Tibial nerve (tissue), 4 donors: ENCODE measurements around the gene TCF23. TPM values are rescaled to one million over a fixed set of nuclear protein-coding genes. Genes with fewer than 3 reads are reported as not detected.

ENCODE experiments used
- DNase-seq, 2 donors: peaks; one replicate each; pipeline ENCODE4 v3.0.0-alpha.2; 2019; ENCODE audit warnings: low spot score in 2 of 2
- H3K27ac ChIP-seq, 4 donors: fragments of 200-600 bp; sonication (generic) in 3 of 4; one replicate each; pipeline ENCODE4 v1.5.1; 2017 to 2019; ENCODE audit warnings: mild to moderate bottlenecking in 1 of 4
- H3K27me3 ChIP-seq, 2 donors: fragments of 200-600 bp; sonication (generic) in 1 of 2; one replicate each; pipeline versions ENCODE4 v1.5.1 to v1.6.0; 2017 to 2019
- H3K36me3 ChIP-seq, 3 donors: fragments of 200-600 bp; sonication (generic); one replicate each; pipeline ENCODE4 v1.5.1; 2018 to 2019
- H3K4me1 ChIP-seq, 4 donors: fragments of 200-600 bp; sonication (generic) in 3 of 4; one replicate each; pipeline ENCODE4 v1.5.1; 2017 to 2019
- H3K4me3 ChIP-seq, 4 donors: fragments of 200-600 bp; sonication (generic) in 3 of 4; one replicate each; pipeline ENCODE4 v1.5.1; 2017 to 2019; ENCODE audit warnings: mild to moderate bottlenecking in 1 of 4, moderate library complexity in 1 of 4
- H3K9me3 ChIP-seq, 4 donors: fragments of 200-600 bp; sonication (generic) in 3 of 4; one replicate each; pipeline ENCODE4 v1.5.1; 2017 to 2019
- CTCF ChIP-seq, 5 experiments: fragments of 200-600 bp in 3 of 5; fragments of 450-650 bp in 2 of 5; sonication (generic) in 3 of 5; IDR thresholded peaks; one replicate each; pipeline ENCODE4 v1.5.1; 2016 to 2019; ENCODE audit warnings: antibody characterized with exemption in 5 of 5, mild to moderate bottlenecking in 3 of 5, moderate library complexity in 2 of 5
- EP300 ChIP-seq, 2 donors: sonication (generic); formaldehyde crosslinking; IDR thresholded peaks; one replicate each; pipeline ENCODE4 v1.6.1; 2017; ENCODE audit warnings: antibody characterized with exemption in 2 of 2, mild to moderate bottlenecking in 1 of 2
- POLR2A ChIP-seq, 2 donors: fragments of 450-650 bp; IDR thresholded peaks; one replicate each; pipeline ENCODE4 v1.6.1; 2017; ENCODE audit warnings: antibody characterized with exemption in 2 of 2, mild to moderate bottlenecking in 2 of 2, moderate library complexity in 2 of 2
- WGBS, 2 donors: methylation state at CpG; one replicate each; pipeline ENCODE4 v1.1.5; 2018; 5-methylcytosine and 5-hydroxymethylcytosine counted together
- total RNA-seq, 4 donors: library from RNA; depleted of rRNA; stranded (reverse); fragments of >200 nt; gene quantifications; one replicate each; pipeline ENCODE4 v1.1.0, GENCODE V29; 2016

Gene TCF23
- total RNA-seq, 4 donors from 2014 or later: not detected

DNA sequence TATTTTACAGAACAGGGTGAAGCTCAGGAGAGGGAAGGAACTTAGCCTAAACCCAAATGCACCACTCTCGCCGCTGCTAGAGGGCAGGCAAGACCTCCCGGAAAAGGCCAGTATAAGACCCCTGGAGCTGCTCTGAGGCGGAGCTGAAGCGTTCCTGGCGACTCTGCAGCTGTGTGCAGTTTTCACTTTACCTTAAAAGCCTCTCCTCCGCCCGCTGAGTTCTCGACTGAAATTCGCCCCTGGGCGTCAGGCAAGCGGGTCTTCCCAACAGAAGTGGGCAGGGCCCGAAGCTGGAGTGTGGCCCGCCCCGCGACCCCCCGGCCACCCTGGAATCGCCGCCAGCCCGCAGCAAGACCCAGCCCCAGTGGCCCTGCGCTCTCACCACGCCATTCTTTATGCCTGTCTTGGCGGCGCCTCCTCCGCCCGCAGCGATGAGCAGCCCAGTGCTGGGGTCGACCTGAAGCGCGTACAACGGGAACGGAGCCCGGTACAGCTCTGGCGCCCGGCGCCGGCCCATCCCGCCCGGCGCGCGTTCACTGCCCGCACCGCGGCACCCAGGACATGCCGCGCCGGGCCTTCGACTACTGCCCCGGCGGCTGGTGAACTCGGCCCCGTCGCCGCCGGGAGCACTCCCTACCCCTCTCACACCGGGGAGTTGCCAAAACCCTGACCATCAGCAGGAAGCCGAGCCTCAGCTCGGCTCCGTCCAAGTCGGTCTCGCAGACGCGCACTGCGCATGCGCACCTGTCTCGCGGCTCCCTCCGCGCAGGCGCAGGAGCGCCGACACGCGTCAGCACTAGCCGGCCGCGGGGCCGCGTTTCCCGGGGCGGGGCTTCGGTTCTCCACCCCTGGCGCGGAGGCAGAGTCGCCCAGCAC is 14.7 kb upstream of the TCF23 start, which contains the start of gene PREB:
Gene PREB, minus strand, starts transcription at position 732 of the 876 bp plus-strand sequence. Its CDS starts 215 bp downstream, at position 517.
- TF ChIP-seq CTCF (IDR thresholded peaks at IDR 0.05) (peak in 2 of 5 experiments; percentile 12 to 32), POLR2A (IDR thresholded peaks at IDR 0.05) (peak; percentile 84 to 86), EP300 (IDR thresholded peaks at IDR 0.05) (peak; percentile 92 to 94)
- H3K27ac ChIP-seq: peak within 1 kb of the TSS; percentile 39 to 96 (median 89)
- peak; percentile 85 to 91 for DNase-seq
- H3K36me3 ChIP-seq: peaks cover 0 to 36% (median 9%) of the 10 kb centered on the region in 3 donors
- peaks cover 0 to 20% (median 12%) of the 10 kb centered on the region in 4 donors for H3K4me1 ChIP-seq
- H3K9me3 ChIP-seq: no peaks in the 10 kb centered on the region
- WGBS, 2 donors: 0 to 1% methylated on average over 31 to 56 of the region's 86 CpGs
- H3K27me3 ChIP-seq: no peaks in the 10 kb centered on the region
- H3K4me3 ChIP-seq: peak within 1 kb of the TSS; percentile 70 to 100 (median 95)

GRCh38 chr2:27134781-27135477 is 13.9 kb upstream of the TCF23 start:
- peak in 1 of 2 donors; percentile 3 for TF ChIP-seq POLR2A (IDR thresholded peaks at IDR 0.05)
- no peak for TF ChIP-seq CTCF (IDR thresholded peaks at IDR 0.05)

DNA sequence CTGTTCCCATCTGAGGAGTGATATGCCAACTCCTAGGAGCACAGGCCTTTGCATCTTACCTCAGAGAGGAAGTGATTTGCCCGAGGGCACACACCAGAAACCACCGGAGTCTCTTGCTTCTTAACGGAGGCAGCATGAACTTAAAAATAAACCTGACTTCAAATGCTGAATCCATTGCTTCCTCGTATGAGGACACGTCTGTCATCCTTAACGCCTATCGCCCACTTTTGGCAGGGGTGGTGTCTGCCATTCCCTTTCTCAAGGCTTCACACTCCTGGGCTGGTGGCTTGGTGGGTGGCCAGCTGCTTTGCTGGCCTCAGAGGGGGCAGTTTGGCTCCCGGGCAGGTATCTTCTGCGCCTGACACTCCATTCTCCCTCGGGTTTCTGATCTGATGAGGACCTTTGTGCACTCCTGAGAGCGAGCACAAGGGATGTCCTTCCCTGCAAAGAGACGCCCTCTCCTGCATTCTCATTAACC is 13.3 kb upstream of the TCF23 start:
- Histone ChIP-seq H3K4me1 (peaks cover 0 to 20% (median 12%) of the 10 kb centered on the region in 4 donors), H3K36me3 (peaks cover 0 to 23% (median 9%) of the 10 kb centered on the region in 3 donors), H3K9me3 (no peaks in the 10 kb centered on the region), H3K4me3 (no peak overlapping the region), H3K27me3 (no peaks in the 10 kb centered on the region), H3K27ac (no peak overlapping the region)
- WGBS, 2 donors: 87 to 90% methylated on average over 12 of the region's 12 CpGs
- TF ChIP-seq EP300 (IDR thresholded peaks at IDR 0.05) (no peak), POLR2A (IDR thresholded peaks at IDR 0.05) (no peak), CTCF (IDR thresholded peaks at IDR 0.05) (no peak)
- DNase-seq: no peak

More at GRCh38 chr2:27134781-27135477, 13.9 kb upstream of the TCF23 start:
- Histone ChIP-seq H3K9me3 (no peaks in the 10 kb centered on the region), H3K4me3 (peak overlapping the region in 3 of 4 donors; percentile 70 to 100 (median 90)), H3K27me3 (no peaks in the 10 kb centered on the region), H3K4me1 (peaks cover 0 to 20% (median 12%) of the 10 kb centered on the region in 4 donors), H3K36me3 (peaks cover 0 to 29% (median 9%) of the 10 kb centered on the region in 3 donors), H3K27ac (peak overlapping the region in 3 of 4 donors; percentile 7 to 96 (median 86))
- 56 to 60% methylated on average over 30 to 33 of the region's 33 CpGs for WGBS, 2 donors
- no peak for DNase-seq

GRCh38 chr2:27136751-27137150 is 12.1 kb upstream of the TCF23 start:
- no peak for TF ChIP-seq POLR2A (IDR thresholded peaks at IDR 0.05)
- no peak for TF ChIP-seq CTCF (IDR thresholded peaks at IDR 0.05)
- TF ChIP-seq EP300 (IDR thresholded peaks at IDR 0.05): no peak
- WGBS, 2 donors: 85 to 87% methylated on average over 7 of the region's 7 CpGs

More at GRCh38 chr2:27136751-27137150, 12.1 kb upstream of the TCF23 start:
- peaks cover 0 to 10% (median 0%) of the 10 kb centered on the region in 3 donors for H3K36me3 ChIP-seq
- DNase-seq: no peak
- peaks cover 0 to 20% (median 12%) of the 10 kb centered on the region in 4 donors for H3K4me1 ChIP-seq
- no peaks in the 10 kb centered on the region for H3K9me3 ChIP-seq
- H3K27me3 ChIP-seq: no peaks in the 10 kb centered on the region
- no peak overlapping the region for H3K27ac ChIP-seq
- H3K4me3 ChIP-seq: no peak overlapping the region
